LNCaP clone FGC (cell line): Measurements from ENCODE around the gene CSRNP3.

Experiments
- DNase-seq: peaks from one replicate; pipeline ENCODE4 v3.0.0-alpha.2; 2011; ENCODE audit warnings: low read depth
- H3K4me3 ChIP-seq: 2 replicates; pipeline ENCODE4 v1.5.1; 2011; ENCODE audit warnings: mild to moderate bottlenecking, low read depth, low read length, control low read depth
- CTCF ChIP-seq: IDR thresholded peaks from 2 replicates; pipeline ENCODE4 v1.5.1; 2012; ENCODE audit warnings: mild to moderate bottlenecking; ENCODE audit not compliant: control insufficient read depth, insufficient read depth; ENCODE audit errors: extremely low read depth

Gene CSRNP3

GRCh38 chr2:165610591-165611029, 141.1 kb downstream of the CSRNP3 start:
- DNase-seq = no peak
- no peak for TF ChIP-seq CTCF
- H3K4me3 ChIP-seq = no peak overlapping the region

GRCh38 chr2:165617741-165618481, 148.4 kb downstream of the CSRNP3 start:
- no peak for DNase-seq
- no peak for TF ChIP-seq CTCF
- no peak overlapping the region for H3K4me3 ChIP-seq

- DNase-seq = no peak
- no peak for TF ChIP-seq CTCF
These were observed 149.3 kb downstream of the CSRNP3 start for GRCh38 chr2:165618806-165619205.

GRCh38 chr2:165621086-165621560, 151.6 kb downstream of the CSRNP3 start:
- no peak for TF ChIP-seq CTCF
- DNase-seq = peak; percentile 85
- H3K4me3 ChIP-seq = no peak overlapping the region

More at GRCh38 chr2:165618806-165619205, 149.3 kb downstream of the CSRNP3 start:
- no peak overlapping the region for H3K4me3 ChIP-seq

- no peak for DNase-seq
- H3K4me3 ChIP-seq = no peak overlapping the region
- no peak for TF ChIP-seq CTCF
These were observed 153.7 kb downstream of the CSRNP3 start for GRCh38 chr2:165623161-165623560.

- DNase-seq = no peak
- no peak for TF ChIP-seq CTCF
- no peak overlapping the region for H3K4me3 ChIP-seq
These were observed 154.4 kb downstream of the CSRNP3 start for GRCh38 chr2:165623783-165624469.
